Activated CD4-positive, alpha-beta T cell treated with anti-CD3 and anti-CD28 coated beads for 4 hours (primary cell): Measurements from ENCODE around the gene PODXL2.

Experiments
- DNase-seq, 2 donors: peaks; one replicate each; pipeline ENCODE4 v3.0.0-alpha.2; 2020

The PODXL2 gene

DNA sequence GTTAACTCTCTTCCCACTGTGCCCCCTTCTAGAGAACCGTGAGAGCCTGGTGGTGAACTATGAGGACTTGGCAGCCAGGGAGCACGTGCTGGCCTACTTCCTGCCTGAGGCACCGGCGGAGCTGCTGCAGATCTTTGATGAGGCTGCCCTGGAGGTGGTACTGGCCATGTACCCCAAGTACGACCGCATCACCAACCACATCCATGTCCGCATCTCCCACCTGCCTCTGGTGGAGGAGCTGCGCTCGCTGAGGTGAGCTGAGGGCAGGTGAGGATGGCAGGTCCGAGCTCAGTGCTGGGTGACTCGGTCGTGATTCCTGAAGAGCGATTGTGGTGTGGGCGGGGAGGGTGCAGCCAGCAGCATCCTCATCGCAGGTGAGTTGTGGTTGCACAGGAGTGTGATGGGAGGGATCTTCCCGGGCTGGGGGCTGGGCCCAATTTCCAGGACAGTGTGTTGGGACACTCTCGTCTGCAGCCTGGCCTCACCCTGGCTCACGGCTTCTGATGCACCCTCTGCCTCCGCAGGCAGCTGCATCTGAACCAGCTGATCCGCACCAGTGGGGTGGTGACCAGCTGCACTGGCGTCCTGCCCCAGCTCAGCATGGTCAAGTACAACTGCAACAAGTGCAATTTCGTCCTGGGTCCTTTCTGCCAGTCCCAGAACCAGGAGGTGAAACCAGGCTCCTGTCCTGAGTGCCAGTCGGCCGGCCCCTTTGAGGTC lies 22.7 kb upstream of the PODXL2 start:
- no peak for DNase-seq

DNA sequence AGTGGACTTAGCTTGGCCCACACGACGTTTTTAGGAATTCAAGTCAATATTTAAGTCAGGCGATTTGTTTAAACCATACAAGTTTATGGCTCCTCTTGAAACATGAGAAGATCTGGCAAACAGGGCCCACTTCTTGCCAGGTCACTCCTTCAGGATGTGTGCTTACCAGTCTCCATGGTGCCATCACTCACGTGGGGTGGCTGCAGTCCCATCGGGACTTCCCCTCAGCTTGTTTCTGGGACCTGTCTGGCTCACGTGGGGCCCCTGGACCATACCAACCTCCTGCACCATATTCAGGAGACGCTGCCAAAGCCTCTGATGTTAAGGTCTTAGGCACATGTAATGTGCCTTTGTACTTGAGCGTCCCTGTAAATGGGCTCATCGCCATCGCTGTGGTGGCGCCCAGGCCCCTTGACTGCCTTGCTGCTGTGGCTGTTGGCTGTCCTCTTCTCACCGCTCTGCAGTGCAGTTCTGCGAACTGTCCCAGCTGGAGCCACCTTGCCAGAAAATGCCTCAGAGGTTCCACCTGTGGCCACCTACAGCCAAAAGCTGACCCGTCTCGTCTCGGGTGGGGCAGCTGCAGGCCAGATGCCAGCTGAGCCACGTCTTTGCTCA lies 21.9 kb upstream of the PODXL2 start:
- no peak for DNase-seq

DNA sequence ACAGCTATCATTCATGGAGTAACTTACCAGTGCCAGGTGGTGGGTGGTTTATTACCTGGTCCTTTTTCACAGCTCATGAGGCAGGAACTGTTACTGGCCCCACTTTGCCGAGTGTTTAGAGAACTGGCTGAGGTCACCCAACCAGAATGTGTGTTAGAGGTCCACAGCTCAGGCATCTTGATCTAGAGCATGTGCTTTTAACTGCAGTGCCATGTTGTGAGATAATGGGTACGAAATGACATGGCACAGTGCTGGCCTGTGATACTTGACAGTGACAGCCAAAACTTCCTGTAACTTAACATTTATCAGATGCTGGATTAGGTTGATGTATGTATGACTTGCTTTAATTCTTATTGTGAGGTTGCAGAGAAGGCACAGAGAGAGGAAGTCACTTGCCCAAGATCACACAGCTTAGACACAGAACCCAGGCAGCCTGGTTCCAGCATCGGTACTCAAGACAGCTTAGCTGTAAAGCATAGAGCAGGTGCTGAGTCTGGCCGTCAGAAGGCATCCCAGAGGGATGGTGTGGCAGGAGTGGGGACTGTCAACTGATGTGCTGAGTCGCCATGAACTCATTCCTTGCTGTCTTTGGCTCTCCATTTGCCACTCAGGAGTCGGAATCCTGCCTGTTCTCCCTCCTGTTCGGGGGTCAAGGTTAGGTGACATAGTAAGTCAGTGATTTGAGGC lies 21.2 kb upstream of the PODXL2 start:
- no peak for DNase-seq

DNA sequence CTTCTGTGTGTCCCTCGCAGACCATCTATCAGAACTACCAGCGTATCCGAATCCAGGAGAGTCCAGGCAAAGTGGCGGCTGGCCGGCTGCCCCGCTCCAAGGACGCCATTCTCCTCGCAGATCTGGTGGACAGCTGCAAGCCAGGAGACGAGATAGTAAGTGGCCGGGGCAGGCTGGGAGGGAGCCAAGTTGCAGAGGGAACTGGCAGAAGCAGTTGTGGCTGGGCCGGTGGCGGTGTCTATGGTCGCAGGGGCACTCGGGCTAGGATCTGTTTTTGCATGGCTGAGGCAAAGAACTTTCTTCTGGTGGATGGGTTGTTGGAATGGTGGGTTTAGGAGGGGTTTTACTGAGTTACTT lies 20.6 kb upstream of the PODXL2 start:
- no peak for DNase-seq

DNA sequence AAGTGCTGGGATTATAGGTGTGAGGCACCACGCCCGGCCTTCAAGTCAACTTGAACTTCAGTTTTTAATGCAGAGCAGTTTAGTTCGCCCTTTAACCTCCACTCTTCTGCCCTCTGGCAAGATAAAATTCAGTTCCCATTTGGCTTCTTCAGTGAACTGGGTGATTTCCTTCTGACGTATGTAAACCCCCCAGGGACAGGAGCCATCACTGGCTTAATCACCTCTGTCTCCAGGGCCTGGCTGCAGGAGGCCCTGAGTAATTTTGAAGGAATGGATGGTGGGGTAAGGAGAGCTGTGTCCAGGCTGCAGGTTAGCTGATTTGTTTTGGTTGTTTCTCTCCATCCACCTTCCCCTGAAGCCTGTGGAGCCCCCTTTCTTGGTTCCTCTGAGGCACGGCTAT lies 18.9 kb upstream of the PODXL2 start:
- no peak for DNase-seq

DNA sequence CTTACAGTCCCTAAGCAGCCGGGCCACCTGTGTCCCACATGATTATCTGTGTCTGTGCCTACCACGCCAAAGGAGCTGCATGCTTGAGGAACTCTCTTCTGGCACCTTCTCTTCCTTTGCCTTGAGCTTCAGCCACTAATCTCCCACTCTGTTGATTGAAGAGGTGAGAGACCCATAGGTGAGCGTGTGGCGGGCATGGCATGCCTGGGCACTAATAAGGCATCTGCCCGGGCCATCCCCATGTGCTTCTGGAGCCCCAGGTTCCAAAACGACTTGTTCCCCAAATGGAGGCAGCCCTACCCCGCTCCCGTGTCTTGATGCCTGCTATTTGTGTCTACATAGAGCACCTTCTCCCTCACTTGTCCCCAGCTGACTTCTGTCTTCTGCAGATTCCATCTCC lies 17.7 kb upstream of the PODXL2 start:
- DNase-seq = no peak

DNA sequence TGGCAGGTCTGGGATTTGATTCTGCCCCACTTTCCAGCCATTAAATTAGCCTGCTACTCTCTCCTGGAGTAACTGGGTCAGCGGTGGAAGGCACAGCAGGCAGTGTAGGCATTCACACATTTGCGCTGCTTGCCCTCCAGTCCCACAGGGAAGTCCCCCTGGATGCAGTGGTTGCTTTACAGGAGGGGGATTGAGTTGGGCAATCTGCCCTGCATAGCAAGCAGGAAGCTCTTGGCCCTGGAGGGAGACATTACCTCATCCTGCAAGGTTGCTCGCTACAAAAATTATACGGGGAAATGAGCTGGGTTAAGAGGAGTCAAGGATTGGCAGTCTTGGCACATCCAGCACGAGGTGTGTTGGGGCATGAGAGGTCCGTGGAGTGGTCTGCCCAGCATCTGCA lies 16.0 kb upstream of the PODXL2 start:
- DNase-seq = no peak

DNA sequence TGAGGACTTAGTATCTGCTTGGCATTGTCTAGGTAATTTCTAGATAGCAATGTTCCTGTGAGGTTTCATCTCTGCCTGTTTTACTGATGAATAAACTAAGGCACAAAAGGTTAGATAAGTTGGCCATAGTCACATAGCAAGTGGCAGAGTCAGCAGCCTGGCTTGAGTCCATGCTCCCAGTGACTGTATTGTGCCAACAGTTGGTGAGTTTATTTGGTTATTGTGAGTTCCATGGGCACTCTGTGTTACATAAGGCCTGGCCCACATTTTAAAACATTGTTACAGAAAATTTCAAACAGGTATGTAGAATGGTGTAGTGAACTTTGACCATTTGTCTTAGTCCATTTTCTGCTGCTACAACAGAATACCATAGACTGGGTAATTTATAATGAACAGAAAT lies 15.6 kb upstream of the PODXL2 start:
- no peak for DNase-seq

DNA sequence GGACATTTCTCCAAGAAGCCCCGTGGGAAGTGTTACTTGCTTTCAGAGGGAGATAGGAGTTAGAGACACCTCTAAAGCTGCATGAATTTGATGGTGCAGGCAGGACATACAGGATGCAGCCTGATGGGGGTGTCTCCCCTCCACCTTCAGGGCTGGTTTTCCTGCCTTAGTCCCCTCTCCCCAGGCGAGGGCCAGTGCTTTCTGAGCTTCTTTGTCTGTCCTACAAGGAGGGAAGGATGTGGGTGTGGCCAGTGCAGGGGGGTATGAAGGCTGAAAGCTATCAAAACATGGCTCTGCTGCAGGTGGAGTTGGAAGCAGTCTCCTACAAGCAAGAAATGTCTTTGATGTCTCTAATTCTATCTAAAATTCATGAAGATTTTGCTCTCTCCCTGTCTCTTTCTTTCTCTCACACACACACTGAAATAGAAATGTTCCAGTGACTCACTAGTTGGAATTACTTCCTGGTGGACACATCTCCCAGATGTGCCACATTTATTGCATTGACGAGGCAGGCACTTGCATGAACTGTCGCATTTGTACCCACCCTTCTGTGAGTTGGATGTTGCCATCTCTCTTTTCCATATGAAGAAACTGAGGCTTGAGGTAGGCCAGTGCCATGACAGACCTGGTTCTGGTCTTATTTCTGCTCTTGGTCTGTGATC lies 13.9 kb upstream of the PODXL2 start:
- no peak for DNase-seq

DNA sequence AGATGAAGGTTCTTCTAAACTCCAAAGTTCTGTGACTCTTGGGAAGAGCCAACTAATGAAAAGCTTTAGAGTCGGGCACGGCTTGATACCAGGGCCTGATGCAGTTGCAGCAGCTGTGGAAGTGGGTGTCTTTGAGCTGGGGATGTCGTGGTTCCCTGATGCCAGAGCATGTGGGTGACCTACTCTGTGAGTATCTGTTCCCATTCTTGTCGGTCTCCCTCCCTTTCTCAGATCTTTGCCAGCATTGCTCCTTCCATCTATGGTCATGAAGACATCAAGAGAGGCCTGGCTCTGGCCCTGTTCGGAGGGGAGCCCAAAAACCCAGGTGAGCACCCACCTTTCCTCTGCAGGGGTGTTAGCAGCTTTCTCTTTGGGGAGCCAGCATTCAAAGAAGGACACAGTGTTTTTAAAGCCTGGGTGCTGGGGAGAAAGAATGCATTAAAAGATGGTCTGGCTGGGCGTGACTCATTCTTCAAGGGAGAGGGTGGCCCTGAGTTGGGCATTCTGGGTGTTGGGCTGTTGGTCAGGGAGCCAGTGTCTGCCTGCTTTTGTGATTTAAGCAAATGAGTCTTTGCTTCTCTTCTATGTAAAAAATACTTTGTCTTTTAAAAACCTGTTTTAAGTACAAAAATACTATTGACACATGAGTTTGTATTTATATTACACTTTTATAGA lies 13.2 kb upstream of the PODXL2 start:
- no peak for DNase-seq

DNA sequence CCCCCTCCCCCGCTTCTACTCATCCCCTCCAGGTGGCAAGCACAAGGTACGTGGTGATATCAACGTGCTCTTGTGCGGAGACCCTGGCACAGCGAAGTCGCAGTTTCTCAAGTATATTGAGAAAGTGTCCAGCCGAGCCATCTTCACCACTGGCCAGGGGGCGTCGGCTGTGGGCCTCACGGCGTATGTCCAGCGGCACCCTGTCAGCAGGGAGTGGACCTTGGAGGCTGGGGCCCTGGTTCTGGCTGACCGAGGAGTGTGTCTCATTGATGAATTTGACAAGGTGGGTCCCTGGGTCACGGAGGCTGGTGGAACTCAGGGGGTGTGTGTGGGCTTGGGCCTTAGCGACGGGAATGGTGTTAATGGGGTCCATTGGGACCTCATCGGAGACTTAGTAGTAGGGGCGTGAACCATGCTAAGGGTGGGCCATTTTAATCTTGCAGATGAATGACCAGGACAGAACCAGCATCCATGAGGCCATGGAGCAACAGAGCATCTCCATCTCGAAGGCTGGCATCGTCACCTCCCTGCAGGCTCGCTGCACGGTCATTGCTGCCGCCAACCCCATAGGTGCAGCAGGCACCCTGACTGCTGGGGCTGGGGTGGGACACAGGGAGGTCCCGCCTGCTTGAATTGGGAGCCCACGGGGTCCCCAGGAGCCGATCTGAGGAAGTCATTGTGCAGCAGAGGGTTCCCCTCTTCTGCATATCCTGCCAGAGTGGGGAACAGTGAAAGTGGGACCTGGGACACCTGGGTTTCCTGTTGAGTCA lies 12.0 kb upstream of the PODXL2 start:
- no peak for DNase-seq

DNA sequence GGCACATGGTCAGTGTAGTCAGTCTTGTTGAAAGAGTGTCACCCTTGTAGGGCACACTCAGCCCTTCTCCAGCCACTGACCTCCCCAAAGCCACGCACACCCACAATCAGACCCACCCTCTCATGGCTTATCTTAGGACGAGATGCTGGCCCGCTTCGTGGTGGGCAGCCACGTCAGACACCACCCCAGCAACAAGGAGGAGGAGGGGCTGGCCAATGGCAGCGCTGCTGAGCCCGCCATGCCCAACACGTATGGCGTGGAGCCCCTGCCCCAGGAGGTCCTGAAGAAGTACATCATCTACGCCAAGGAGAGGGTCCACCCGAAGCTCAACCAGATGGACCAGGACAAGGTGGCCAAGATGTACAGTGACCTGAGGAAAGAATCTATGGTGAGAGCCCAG lies 10.1 kb upstream of the PODXL2 start:
- no peak for DNase-seq

DNA sequence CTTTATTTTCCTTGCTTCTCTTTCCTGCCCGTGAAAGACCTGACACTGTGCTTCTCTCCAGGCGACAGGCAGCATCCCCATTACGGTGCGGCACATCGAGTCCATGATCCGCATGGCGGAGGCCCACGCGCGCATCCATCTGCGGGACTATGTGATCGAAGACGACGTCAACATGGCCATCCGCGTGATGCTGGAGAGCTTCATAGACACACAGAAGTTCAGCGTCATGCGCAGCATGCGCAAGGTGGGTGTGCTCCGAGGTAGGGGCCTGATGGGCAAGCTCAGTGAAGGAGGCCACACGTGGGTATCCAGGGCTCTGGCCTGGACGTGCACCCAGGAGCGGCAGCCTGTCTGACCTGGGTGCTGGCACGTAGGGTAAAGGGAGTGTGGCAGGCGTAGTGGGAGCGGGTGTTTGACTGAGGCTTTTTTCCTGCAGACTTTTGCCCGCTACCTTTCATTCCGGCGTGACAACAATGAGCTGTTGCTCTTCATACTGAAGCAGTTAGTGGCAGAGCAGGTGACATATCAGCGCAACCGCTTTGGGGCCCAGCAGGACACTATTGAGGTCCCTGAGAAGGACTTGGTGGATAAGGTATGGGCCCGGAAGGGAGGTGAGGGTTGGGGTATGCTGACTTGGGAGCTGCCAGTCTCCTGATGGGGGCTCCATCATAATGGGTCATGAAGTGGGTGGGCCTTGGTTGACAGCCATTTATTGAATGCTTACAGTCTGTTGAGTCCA lies 8.2 kb upstream of the PODXL2 start:
- DNase-seq = no peak

DNA sequence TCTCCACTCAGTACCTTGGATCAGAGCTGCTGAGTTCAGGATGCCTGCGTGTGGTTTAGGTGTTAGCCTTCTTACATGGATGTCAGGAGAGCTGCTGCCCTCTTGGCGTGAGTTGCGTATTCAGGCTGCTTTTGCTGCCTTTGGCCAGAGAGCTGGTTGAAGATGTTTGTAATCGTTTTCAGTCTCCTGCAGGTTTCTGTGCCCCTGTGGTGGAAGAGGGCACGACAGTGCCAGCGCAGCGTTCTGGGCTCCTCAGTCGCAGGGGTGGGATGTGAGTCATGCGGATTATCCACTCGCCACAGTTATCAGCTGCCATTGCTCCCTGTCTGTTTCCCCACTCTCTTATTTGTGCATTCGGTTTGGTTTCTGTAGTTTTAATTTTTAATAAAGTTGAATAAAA lies 7.0 kb upstream of the PODXL2 start:
- no peak for DNase-seq

DNA sequence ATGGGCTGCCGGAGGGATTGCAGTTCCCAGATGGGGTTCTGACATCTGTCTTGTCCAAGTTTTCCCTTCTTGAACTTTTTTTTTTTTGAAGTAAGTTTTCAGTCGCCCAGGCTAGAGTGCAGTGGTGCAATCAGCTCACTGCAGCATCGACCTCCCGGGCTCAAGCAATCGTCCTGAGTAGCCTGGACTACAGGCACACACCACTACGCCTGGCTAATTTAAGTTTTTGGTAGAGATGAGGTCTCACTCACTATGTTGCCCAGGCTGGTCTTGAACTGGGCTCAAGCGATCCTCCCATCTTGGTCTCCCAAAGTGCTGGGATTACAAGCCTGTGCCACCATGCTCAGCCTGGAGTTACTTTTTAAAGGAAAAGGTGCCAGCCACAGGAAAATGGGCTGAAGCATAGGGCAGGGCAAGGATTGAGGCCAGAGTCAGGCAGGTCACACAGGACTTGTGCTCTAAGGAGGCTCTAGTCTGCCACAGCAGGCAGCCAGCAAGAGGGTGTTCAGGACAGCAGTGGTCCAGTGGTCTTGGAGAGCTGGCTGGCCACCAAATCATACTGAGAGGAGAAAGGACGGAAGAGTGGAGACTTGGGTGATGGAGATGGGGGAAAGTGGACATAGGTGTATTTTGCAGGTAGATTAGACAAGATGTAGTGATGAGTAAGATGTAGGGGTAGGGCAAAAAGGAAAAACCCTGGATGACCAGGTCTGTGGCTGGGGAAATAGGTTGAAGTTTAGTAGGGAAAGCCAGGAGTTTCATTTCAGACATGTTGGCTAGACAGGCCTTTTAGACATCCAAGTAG lies 6.0 kb upstream of the PODXL2 start:
- DNase-seq = no peak

DNA sequence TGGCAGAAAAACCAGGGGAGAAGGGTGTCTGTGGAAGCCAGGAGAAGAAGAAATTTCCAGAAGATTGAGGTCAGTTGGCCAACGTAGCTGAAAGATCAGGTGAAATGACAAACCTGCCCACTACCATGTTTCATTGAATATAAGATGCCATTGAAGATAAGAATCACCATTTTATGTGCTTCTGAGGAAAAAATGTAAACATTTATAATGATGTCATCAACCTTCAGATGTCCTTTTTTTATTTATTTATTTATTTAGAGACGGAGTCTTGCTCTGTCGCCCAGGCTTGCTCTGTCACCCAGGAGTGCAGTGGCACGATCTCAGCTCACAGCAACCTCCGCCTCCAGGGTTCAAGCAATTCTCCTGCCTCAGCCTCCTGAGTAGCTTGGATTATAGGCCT lies 4.9 kb upstream of the PODXL2 start:
- DNase-seq = no peak

DNA sequence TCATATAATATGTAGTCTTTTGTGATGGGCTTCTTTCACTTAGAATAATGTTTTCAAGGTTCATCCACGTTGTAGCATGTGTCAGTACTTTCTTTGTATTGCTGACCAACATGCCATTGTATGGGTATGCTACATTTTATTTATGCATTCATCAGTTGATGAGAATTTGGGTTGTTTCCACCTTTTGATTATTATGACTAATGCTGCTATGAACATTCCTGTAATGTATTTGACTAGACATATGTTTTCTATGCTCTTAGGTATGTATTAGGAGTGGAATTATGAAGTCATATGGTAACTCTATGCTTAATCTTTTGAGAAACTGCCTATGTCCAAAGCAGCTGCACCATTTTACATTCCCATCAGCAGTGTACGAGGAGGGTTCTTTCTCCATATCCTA lies 3.2 kb upstream of the PODXL2 start:
- DNase-seq = no peak

DNA sequence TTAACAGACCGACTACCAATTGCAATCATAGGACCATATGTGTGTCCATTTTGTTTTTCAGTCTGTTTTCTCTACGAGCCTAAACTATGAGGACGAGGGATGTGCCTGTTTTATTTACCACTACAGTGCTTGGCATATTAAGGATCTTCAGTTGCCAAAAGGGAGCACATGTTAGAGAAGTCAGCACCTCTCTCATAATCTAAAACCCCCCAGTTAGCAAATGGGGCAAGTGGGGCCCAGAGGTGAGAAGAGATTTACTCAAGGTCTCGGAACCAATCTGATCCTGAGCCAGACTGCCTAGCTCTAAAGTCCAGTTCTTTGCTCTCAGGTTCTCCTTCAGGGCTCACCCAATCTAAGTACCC lies 578 bp upstream of the PODXL2 start:
- DNase-seq = no peak

DNA sequence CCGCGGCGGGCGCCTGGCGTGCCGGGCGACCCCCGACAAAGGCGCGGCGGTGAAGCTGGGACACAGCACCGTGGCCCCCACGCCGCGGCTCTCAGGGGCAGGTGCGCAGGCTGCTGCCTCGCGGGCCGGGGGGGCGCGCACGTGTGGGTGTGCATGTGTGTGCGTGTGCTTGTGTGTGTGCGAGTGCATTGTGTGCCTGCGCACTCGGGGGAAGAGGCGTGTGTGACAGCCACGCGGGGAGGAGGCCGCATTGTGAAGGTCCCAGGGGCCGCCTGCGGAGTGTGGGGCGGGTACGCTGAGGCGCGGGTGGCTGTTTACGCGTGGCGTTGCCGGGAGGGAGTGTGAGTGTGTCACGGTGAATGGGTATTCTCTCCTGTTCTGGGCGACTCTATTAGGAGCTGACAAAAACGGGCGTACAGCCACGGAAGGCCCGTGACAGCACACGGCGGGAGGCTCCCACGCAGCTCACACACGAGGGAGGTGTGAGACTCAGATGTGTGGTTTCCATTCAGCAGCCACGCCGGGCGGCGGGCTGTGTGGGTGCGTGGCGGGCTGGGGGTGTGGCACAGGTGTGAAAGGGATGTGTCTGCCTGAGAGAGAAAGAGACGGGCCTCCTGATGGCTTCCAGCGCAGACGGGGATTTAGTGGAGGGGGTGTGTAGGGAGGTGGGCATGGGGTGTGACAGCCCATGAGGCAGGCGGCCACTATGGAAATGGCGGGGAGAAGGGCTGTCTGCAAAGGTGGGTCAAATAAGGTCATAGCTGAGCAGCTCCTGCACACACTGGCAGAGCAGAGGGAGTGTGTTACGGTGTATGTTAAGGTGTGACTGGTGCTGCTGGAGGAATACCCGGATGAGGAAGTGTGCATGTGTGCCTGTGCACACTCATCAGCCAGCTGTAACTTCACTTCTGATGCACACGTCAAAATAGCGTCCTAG lies 750 bp downstream of the PODXL2 start:
- DNase-seq = peak; percentile 65 to 71
